ENCODE results near the gene RPTOR. TPM values are rescaled to one million over a fixed set of nuclear protein-coding genes. Genes with fewer than 3 reads are reported as not detected.

Gene RPTOR
- total RNA-seq, 1 donor, result 27.9 TPM

DNA sequence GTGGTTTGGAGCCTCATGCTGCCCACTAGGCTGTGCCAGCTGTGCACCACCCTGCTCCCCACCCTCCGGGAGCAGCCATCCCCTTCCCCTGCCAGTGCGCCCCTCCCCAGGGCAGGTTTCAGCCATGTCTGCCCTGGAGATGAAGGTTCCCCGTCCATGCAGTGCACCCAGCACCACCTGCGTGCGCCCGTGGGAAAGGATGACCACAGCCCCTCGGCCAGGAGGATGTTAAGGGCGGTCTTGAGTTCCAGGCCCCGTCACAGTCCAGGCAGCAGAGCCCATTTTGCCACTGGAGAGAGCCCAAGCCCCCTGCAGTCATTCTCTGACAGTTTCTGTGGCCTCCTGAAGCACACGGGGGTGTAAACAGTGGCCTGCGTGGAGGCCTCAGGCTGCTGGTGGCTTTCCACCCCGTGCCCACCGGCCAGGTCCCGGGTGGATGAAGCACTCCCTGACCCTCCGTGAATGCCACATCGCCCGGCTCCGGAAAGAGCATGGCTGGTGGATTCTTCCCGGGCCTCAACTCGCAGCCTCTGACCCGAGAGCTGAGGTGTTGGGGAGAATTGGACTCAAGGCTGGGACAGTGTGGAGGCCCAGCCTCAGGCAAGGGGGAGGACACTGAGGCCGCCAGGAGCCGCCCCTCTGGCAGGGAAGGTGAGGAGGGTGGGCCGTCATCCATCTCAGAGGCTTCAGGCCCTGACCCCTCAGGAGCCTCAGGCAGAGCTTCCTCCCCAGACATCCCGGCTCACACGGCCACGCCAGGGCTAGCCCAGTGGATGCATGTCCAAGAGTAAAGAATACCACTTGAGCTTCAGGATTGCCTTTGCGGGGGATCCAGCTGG, 377.3 kb downstream of the RPTOR start:
- Histone ChIP-seq H3K9me3 (ENCODE audit: low read depth, low read length) (no peaks in the 10 kb centered on the region), H2AFZ (ENCODE audit: low read length) (no peak overlapping the region), H3K4me3 (ENCODE audit: insufficient read depth, low read length) (no peak overlapping the region), H3K27ac (ENCODE audit: low read depth, low read length) (no peak overlapping the region), H3K27me3 (ENCODE audit: insufficient read depth, low read length) (no peaks in the 10 kb centered on the region), H3K4me2 (ENCODE audit: insufficient read depth, low read length) (no peak overlapping the region), H3K36me3 (ENCODE audit: insufficient read depth, low read length) (peaks cover 16% of the 10 kb centered on the region), H3K79me2 (ENCODE audit: insufficient read depth, low read length) (no peaks in the 10 kb centered on the region), H4K20me1 (ENCODE audit: insufficient read depth, low read length) (no peaks in the 10 kb centered on the region), H3K4me1 (ENCODE audit: insufficient read depth, low read length) (no peaks in the 10 kb centered on the region)
- TF ChIP-seq, protein P1, sequence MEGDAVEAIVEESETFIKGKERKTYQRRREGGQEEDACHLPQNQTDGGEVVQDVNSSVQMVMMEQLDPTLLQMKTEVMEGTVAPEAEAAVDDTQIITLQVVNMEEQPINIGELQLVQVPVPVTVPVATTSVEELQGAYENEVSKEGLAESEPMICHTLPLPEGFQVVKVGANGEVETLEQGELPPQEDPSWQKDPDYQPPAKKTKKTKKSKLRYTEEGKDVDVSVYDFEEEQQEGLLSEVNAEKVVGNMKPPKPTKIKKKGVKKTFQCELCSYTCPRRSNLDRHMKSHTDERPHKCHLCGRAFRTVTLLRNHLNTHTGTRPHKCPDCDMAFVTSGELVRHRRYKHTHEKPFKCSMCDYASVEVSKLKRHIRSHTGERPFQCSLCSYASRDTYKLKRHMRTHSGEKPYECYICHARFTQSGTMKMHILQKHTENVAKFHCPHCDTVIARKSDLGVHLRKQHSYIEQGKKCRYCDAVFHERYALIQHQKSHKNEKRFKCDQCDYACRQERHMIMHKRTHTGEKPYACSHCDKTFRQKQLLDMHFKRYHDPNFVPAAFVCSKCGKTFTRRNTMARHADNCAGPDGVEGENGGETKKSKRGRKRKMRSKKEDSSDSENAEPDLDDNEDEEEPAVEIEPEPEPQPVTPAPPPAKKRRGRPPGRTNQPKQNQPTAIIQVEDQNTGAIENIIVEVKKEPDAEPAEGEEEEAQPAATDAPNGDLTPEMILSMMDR (IDR thresholded peaks at IDR 0.05; ENCODE audit: extremely low read depth, low read depth, low read length), result no peak
- peak; percentile 58 for DNase-seq (ENCODE audit: insufficient read length, low spot score, missing footprints)

DNA sequence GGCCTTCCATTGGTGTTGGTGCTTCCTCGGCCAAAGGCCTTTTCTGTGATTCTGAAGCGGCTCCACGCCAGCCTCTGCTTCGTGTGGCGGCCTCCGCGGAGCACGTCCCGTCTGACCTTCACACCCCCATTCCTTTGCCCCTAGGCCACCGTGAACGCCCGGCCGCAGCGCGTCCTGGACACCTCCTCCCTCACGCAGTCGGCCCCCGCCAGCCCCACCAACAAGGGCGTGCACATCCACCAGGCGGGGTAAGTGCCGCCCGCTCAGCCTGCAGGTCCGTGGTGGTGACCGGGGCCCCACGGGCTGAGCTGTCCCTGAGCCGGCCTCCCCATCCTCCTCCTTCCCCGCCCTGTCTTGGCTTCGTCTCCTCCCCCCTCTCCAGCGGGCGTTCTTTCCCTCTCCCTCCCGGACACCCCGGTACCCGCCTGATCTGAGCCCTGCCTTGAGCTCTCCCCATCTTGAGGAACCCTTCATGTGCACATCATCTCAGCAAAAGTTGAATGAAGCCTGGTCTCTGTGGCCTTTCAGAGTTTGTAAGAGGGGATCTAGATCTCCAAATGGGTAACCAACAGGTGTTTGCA, 378.0 kb downstream of the RPTOR start:
- no peaks in the 10 kb centered on the region for H4K20me1 ChIP-seq (ENCODE audit: insufficient read depth, low read length)
- TF ChIP-seq, protein P1 (IDR thresholded peaks at IDR 0.05; ENCODE audit: extremely low read depth, low read depth, low read length), result no peak
- H3K4me2 ChIP-seq (ENCODE audit: insufficient read depth, low read length), result no peak overlapping the region
- no peak for DNase-seq (ENCODE audit: insufficient read length, low spot score, missing footprints)
- H2AFZ ChIP-seq (ENCODE audit: low read length), result no peak overlapping the region
- H3K27ac ChIP-seq (ENCODE audit: low read depth, low read length), result no peak overlapping the region
- H3K36me3 ChIP-seq (ENCODE audit: insufficient read depth, low read length), result peaks cover 16% of the 10 kb centered on the region
- no peaks in the 10 kb centered on the region for H3K79me2 ChIP-seq (ENCODE audit: insufficient read depth, low read length)
- no peaks in the 10 kb centered on the region for H3K9me3 ChIP-seq (ENCODE audit: low read depth, low read length)
- H3K4me3 ChIP-seq (ENCODE audit: insufficient read depth, low read length), result no peak overlapping the region
- no peaks in the 10 kb centered on the region for H3K4me1 ChIP-seq (ENCODE audit: insufficient read depth, low read length)
- H3K27me3 ChIP-seq (ENCODE audit: insufficient read depth, low read length), result no peaks in the 10 kb centered on the region

DNA sequence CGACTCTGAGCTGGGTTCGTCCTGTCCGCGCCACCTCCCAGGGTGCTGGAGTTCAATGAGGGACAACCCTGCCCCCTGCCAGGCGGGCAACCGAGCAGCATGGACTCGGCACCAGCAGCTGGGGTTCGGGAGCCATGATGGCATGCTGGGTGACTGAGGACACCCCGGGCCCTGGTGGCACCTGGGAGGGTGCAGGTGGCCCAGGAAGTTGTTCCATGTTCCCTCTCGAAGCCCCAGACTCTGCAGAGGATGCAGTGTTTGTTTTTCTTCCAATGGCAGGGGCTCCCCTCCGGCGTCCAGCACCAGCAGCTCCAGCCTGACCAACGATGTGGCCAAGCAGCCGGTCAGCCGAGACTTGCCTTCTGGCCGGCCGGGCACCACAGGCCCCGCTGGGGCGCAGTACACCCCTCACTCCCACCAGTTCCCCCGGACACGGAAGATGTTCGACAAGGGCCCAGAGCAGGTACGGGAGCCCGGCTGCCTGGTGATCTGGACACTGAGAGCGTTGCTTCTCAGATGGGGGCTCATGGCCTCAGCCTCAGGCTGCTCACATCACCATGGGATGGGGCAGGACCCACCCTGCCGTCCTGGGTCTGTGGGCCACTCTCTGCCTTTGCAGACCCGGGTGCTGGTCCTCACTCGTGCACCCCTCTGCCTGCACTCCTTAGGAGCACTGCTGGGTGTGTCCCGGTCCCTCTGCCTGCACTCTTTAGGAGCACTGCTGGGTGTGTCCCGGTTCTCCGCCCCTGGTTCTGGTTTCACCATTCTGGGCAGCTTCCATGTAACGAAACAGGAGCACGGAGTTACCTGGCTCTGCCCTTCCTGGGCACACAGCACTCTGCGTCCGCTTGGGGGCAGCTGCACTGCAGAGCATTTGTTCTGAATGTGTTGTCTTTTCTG, 378.8 kb downstream of the RPTOR start:
- DNase-seq (ENCODE audit: insufficient read length, low spot score, missing footprints), result no peak
- H4K20me1 ChIP-seq (ENCODE audit: insufficient read depth, low read length), result no peaks in the 10 kb centered on the region
- H3K79me2 ChIP-seq (ENCODE audit: insufficient read depth, low read length), result no peaks in the 10 kb centered on the region
- H3K4me3 ChIP-seq (ENCODE audit: insufficient read depth, low read length), result no peak overlapping the region
- no peak overlapping the region for H3K27ac ChIP-seq (ENCODE audit: low read depth, low read length)
- no peak overlapping the region for H3K4me2 ChIP-seq (ENCODE audit: insufficient read depth, low read length)
- H2AFZ ChIP-seq (ENCODE audit: low read length), result no peak overlapping the region
- no peaks in the 10 kb centered on the region for H3K27me3 ChIP-seq (ENCODE audit: insufficient read depth, low read length)
- no peaks in the 10 kb centered on the region for H3K4me1 ChIP-seq (ENCODE audit: insufficient read depth, low read length)
- TF ChIP-seq, protein P1 (IDR thresholded peaks at IDR 0.05; ENCODE audit: extremely low read depth, low read depth, low read length), result no peak
- H3K9me3 ChIP-seq (ENCODE audit: low read depth, low read length), result no peaks in the 10 kb centered on the region
- peaks cover 16% of the 10 kb centered on the region for H3K36me3 ChIP-seq (ENCODE audit: insufficient read depth, low read length)
